Activated naive CD4-positive, alpha-beta T cell treated with anti-CD3 and anti-CD28 coated beads, Interleukin-2, amount 50 U/mL, for 16 hours (primary cell): ENCODE results near the gene AMH.
A peak's percentile ranks its signal among the peaks of the same experiment; 100 is the strongest.
"Not testable (repeated sequence)": the region's sequence is repeated elsewhere in the genome, so short reads cannot be mapped to it uniquely, and the experiment has no call there.

ENCODE experiments used
- DNase-seq: peaks from one replicate; pipeline ENCODE4 v3.0.0-alpha.2; 2020

AMH gene

DNA sequence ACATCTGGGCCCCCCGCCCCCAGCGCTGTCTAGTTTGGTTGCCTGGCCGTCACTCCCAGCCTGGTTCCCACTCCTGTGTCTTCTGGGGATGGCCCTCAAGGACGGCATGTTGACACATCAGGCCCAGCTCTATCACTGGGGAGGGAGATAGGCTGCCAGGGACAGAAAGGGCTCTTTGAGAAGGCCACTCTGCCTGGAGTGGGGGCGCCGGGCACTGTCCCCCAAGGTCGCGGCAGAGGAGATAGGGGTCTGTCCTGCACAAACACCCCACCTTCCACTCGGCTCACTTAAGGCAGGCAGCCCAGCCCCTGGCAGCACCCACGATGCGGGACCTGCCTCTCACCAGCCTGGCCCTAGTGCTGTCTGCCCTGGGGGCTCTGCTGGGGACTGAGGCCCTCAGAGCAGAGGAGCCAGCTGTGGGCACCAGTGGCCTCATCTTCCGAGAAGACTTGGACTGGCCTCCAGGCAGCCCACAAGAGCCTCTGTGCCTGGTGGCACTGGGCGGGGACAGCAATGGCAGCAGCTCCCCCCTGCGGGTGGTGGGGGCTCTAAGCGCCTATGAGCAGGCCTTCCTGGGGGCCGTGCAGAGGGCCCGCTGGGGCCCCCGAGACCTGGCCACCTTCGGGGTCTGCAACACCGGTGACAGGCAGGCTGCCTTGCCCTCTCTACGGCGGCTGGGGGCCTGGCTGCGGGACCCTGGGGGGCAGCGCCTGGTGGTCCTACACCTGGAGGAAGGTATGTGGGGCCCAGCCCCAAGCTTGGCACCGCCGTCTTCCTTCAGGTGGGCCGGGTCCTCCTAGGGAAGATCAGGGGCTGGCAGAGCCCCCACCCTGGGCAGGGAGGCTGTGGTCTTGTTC is at the start of gene AMH:
AMH (plus strand) TSS at position 314 of the 857 bp plus-strand sequence; CDS start at position 324, 10 bp downstream.
- DNase-seq, result no peak

DNA sequence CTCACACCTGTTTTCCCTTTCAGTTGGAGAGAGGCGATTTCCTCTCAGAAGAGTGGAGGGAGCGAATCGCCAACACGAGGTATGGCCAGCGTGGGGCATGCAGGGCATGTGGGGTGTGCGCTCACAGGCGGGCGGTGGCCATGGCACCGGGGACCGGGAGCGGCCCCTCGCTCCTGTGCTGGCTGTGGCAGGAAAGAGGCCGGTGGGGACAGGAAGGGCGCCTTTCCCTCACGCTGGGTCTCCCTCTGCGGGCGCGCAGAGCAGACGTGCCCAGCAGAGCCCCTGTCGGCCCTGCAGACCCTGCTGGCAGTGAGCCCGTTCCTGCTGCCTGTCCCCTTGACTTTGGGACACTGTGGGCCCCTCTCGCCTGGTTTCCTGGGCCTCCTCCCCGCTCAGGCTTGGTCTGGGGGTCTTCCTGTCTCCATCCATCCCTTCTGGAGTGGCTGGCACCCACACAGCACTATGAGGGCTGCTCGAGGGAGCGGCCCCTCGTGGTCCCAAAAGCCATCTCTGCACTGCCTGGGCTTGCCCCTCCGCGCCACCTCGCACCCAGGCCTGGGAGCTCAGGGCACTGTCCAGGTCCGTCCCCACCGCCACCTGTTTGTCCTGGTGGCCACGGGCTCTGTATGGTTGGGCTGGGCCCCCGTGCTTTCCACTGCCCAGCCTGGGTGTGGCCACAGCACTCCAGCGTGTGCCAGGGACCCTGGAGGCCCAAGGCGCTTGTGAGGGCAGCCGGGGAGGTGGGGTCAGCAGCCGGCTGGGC is 49.1 kb upstream of the AMH start:
- no peak for DNase-seq

DNA sequence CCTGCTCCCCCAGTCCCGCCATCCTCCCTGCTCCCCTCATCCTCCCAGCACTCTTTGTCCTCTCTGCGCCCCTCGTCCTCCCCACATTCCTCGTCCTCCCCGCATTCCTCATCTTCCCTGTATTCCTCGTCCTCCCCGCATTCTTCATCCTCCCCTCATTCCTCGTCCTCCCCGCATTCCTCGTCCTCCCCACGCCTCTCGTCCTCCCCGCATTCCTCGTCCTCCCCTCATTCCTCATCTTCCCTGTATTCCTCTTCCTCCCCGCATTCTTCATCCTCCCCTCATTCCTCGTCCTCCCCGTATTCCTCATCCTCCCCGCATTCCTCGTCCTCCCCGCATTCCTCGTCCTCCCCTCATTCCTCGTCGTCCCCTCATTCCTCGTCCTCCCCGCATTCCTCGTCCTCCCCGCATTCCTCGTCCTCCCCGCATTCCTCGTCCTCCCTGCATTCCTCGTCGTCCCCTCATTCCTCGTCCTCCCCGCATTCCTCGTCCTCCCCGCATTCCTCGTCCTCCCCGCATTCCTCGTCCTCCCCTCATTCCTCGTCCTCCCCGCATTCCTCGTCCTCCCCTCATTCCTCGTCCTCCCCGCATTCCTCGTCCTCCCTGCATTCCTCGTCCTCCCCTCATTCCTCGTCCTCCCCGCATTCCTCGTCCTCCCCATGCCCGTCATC is 48.4 kb upstream of the AMH start:
- not testable (repeated sequence) for DNase-seq

DNA sequence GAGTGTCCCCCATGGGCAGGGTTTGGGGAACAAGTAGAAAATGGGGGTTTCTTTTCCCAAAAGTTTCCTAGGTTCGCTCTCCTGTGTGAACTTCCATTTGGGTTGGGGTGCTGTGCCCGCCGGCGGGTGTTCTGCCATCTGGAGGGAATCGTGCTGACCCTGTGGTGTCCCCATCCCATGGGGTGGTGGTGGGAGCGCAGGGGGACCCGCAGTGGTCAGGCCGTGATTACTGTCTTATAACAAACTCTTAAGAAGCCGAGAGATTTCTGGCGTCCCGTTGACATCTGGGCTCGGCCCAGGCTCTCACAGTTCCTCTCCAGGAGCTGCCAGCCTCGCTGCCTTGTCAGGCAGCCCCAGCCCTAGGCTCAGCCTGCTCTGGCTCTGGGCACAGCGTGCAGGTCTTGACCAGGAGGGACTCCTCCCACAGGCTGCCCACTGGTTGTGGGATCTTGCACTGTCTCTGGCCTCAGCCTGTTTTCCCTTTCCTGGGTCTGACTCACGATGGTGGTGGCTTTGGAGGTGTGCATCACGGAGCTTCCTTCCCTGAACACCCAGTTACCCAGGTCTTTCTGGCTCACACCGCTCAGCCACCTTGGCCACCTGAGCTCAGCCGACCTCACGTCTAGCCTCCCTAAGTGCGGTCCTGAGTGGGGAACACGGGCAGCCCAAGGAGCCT is 47.5 kb upstream of the AMH start:
- no peak for DNase-seq

DNA sequence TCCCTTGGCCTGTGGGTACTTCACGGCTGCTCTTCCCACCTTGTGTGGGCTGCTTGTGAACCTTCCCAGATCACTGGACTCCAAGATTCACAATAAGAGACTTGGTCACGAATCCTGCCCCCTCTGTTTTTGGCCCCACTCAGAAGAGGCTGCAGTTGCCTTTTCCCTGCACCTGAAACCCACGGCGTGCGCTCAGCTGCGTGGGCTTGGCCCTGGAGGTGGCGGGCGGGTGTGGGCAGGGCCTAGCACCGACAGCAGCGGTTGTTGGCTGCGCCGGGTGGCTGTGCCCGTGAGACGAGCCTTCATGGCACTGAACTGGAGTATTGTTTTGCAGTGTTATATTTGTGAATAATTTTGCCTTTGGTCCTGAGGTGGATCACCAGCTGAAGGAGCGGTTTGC is 46.8 kb upstream of the AMH start:
- DNase-seq, result no peak

DNA sequence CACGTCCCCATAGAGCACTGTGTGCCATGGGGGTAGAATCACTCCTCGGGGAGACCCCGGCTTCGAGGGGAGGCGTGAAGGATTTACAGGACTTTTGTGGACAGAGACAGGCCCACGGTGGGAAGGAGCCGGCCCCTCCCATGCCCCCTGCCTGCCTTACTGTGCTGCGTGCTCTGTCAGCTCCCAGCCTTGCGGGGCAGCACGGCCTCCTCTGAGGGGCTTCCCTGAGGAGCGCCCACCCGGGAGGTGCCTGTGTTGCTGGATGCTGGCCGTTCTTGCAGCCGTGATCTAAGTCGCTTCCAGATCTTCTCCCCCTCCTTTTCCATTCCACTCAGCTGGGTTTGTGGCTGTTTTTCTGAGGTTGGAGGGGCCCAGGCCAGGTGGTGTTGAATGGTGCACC is 42.1 kb upstream of the AMH start:
- DNase-seq, result no peak

DNA sequence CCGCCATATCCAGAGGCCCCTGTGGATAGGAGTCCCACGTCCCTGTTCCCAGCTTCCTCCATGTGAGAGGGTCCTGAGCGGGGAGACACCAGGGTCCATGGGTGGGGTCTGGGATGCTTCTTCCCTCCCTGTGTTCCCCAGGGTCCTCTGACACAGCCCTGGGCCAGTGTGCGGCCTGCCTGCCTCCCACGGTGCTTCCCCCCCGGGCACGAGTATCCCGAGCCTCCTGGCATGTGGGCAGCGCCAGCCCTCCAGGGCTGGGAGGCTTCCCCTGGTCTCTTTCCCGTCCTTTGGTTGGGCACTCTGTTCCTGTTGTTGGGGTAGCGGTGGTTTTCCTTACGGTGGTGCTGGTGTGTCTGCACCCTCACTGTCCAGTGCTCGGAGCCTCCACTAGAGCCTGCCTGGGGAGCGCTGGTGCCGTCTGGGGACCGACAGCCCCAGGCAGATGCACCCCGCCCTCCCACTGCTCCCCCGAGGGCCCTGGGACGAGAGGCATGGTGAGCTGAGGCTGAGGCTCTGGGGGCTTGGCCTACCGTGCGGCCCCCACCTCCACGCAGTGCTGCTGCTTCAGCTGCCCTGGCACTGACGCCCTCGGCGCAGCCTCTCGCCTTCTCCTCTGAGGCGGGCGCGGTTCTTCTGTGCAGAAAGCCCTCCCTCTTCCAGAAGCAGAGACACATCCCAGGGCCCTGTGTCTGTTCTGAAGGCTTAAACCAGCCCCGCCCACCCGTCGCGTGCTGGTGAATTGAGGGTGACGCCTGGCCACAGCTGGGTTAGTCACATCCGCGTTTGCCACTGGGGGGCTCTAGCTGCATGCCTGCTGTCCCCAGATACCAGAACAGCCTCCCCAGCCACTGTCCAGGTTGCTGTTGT is 40.9 kb upstream of the AMH start:
- no peak for DNase-seq

DNA sequence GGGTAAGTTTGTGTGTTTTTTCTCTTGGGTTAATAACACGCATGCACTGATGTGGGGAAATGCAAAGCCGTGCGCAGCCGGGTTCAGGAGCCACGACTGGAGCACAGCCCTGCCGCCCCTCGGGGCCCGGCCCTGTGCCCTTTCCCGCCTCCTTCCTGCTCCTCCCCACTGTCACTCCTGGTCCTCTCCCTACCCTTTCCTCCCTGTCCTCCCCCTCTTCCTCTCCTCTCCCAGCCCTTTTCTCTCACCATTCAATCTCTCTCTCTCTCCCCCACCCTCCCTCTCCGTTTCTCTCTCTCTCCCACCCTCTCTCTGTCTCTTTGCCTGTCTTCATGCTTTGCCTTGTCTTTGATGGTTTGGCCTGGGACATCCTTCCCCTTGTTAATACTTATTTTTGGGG is 40.1 kb upstream of the AMH start:
- no peak for DNase-seq

DNA sequence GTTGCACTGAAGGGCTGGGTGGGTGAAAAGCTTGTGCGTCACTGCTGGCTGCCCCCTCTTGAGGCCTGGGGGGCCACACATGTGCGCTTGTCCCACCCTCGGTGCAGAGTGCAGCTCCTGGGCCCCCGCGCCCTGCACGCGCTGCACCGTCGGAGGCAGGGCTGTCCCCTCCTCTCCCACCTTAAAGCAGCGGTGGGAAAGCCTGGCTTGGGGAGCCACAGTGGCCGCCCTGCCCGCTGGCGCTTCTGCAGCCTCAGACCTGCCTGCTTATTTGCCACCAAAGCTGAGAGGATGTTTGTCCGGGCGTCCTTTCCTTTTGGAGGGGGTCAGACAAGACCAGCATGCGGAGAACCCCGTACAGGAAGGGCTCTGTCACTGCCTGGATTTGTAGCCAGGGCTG is 39.7 kb upstream of the AMH start:
- no peak for DNase-seq

DNA sequence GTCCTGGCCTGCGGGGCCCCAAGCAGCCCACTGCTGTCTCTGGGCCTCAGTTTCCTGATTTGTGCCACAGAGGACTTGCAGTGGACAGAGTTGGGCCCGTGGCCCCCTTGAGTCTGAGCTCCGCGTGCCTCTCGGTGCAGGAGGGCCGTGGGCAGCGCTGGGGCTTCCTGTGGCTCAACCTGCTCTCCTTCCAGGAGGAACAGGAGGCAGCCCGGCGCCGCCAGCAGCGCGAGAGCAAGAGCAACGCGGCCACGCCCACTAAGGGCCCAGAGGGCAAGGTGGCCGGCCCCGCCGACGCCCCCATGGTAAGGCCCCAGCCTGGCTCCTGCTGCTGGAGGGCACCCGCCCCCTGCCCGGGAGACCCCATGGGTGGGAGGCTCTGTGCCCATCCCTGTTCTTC is 38.9 kb upstream of the AMH start:
- DNase-seq, result no peak

DNA sequence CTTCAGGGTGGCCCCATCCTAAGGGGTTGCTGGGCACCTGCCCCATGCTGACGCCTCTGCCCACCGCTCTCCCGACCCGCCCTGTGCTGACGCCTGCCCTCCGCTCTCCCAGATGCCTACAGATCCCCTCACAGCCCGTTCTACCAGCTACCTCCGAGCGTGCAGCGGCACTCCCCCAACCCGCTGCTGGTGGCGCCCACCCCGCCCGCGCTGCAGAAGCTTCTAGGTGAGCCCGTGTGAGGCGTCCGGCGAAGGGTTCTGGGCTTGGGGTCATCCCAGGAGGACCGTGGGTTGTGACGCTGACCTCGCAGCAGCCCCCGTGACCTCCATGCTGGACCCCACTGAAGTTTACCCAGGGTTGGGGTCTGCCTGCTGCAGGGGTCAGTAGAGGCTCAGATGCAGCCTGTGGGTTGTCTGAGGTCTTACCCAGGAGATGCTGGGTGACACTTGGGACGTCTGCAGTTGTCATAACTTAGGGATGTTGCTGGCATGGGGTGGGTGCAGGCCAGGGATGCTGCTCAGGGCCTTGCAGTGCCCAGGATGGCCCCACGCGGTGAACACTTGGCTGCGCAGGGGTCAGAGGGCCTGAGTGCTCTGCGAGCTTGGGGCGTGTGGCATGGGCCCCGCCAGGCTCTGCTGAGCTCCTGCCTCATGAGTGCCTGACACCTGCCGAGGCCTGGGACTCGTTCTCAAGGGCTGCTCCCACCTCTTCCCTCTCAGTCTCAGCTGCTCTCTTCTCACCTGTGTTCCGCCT is 38.0 kb upstream of the AMH start:
- no peak for DNase-seq

DNA sequence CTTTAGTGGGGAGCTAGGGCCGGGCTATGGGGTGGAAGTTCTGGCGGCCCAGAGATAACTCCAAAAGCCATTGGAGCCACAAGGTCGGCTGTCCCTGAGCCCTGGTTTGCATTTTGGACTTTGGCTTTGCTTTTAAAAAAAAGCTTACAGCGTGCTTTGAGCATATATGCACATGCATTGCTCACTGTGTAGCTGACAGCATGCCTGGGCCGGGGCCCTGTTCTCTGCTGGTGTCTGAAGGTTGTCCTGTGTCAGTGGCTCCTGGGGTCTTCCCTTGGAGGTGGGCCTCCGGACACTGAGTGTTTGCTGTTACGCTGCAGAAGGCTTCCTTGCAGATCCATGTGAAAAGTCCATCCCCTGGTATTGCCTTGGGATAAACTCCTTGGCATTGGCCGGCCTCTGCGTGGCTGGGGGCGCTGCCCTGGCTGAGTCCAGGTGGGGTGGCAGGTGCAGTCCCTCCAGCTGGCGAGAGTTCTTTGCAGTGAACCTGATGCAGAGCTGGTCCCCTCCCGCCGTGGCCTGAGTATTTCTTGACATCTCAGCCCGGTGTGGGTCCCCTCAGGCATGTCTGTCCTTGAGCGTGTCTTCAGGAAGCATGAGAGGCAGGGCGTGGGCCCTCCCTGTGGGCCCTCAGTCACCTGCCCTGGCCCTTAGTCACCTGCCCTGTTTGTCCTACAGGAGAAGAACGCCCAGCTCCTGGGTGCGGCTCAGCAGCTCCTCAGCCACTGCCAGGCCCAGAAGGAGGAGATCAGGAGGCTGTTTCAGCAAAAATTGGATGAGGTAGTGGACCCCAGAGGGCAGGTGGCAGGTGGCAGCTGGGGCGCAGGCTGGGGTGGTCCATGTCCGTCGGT is 36.0 kb upstream of the AMH start:
- DNase-seq, result no peak

DNA sequence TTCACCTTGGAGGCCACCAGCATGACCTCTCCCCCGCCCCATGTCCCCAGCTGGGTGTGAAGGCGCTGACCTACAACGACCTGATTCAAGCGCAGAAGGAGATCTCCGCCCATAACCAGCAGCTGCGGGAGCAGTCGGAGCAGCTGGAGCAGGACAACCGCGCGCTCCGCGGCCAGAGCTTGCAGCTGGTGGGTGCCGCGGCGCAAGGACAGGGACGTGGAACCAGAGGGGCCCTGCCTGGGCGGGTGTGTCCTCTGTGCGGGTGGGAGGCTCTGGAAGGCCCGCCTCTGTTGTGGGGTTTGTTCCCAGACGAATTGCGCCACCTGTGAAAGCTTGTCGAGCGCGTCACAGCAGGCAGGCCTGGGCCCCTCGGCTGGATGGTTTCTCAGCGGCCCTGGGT is 35.3 kb upstream of the AMH start:
- DNase-seq, result no peak

DNA sequence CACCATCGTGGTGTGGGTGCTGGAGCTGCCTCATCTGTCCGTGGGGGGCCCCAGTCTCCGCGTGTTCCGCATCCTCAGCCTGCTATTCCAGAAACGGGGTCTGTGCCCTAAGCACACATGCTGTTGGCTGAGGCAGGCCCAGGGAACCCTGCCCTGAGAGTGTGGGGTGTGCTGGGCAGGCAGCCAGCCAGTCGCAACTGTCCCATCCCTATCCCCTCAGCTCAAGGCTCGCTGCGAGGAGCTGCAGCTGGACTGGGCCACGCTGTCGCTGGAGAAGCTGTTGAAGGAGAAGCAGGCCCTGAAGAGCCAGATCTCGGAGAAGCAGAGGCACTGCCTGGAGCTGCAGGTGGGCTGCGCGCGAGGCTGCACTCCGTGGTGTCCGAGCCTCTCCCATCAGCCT is 34.9 kb upstream of the AMH start:
- DNase-seq, result no peak

DNA sequence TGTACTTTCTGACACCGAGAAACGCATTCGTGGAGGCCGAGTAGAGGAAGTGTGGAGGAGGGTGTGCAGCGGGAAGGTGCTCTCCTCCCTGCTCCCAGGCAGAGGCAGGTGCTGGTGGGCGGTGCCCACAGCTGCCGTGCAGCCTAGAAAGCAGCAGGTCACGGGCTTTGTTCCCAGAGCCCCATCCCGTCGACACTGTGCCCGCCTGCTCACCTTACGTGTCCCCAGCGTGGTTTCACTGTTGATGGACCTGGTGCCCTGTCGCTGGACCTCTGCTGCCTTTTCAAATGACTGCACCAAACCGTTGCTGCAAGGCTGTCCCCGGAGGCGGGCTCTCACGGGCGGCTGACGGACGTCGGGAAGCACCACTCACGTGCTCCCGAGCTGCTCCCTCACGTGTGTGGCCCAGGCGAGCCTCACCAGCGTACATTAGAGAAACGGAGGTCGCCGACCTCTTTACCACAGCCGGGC is 33.8 kb upstream of the AMH start:
- DNase-seq, result peak; percentile 41

DNA sequence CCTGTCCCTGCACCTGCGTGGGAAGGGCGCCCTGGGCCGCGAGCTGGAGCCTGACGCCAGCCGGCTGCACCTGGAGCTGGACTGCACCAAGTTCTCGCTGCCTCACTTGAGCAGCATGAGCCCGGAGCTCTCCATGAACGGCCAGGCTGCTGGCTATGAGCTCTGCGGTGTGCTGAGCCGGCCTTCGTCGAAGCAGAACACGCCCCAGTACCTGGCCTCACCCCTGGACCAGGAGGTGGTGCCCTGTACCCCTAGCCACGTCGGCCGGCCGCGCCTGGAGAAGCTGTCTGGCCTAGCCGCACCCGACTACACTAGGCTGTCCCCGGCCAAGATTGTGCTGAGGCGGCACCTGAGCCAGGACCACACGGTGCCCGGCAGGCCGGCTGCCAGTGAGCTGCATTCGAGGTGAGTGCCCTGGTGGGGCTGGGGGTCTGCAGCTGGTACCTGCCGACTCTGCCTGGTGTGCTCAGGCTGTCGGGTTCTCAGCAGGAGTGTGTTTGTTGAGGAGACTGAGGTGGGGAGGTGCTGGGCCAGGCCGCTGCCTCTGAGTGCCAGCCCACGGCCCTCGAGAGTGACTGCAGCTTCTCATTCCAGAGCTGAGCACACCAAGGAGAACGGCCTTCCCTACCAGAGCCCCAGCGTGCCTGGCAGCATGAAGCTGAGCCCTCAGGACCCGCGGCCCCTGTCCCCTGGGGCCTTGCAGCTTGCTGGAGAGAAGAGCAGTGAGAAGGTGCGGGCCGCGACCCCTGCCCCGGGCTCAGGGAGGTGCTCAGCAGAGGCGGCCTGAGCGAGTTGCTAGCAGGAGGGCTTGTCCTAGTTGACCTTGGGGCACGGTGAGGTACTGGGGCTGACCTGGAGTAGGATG is 32.5 kb upstream of the AMH start:
- DNase-seq, result no peak

DNA sequence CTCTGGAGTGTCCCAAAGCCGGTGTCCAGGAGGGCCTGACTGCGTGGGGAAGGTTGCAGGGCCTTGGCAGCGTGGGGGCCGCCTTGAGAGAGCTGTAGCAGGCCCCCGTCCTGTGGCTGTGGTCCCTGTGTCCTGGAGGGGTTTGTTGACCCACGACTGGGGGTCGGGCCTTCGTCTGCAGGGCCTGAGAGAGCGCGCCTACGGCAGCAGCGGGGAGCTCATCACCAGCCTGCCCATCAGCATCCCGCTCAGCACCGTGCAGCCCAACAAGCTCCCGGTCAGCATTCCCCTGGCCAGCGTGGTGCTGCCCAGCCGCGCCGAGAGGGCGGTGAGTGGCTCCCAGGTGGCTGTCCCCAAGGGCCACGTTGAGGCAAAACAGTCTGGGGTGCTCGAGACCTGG is 31.5 kb upstream of the AMH start:
- no peak for DNase-seq

DNA sequence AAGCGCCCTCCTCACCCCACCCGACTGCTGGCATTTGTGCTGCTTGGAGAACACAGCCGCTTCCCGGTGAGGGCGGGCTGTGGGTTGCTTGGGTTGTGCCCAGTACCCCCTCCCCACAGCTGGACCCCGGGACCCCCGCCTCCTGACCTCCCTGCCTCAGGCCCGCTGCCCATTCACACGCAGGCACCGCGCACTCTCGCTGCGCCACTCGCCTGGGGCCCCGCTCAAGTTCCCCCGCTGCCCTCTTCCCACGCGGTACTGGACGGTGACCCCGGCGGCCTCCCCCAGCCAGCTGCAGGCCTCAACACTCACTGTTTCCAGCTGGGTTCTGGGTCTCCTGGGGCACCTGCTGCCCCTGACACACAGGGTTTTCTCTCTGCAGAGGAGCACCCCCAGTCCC is 29.4 kb upstream of the AMH start:
- no peak for DNase-seq

DNA sequence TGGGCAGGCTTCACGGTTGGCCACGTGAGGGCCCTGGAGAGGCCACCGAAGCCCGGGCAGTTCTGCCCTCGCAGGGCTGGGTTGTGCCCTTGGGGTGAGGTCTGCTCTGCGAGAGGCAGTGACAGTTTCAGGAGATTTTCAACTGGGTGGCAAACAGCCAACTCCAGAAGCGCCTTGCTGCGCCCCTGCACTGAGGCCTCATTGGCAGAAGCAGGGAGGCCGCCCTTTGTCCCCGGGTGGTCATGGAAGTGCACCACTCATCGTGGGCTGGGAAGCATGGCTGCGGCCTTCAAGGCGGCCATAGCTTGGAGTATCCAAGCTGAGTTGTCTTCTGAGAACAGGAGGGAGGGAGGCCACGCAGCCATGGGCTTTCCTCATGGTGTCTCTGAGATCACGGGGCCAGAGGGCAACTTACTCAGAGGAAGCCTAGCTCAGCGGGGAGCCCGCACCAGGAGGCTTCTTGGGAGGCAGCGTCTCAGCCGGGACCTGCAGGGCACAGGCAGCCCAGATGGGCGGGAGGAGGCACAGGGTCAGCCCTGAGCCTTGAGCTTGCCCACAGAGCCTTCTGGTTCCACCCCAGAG is 27.8 kb upstream of the AMH start:
- DNase-seq, result no peak
